SK-N-SH treated with all-trans-retinoic acid at 6 μM for 48 hours (cell line): ENCODE data around the gene GALNT7.

ENCODE experiments used
- ARNTL ChIP-seq: fragments of 450-650 bp; formaldehyde crosslinking; IDR thresholded peaks from 2 replicates; pipeline ENCODE4 v1.5.0; 2020; ENCODE audit warnings: low read depth, mild to moderate bottlenecking, moderate library complexity, borderline replicate concordance
- SNAI2 ChIP-seq: fragments of 250-450 bp; sonication (Bioruptor Pico); IDR thresholded peaks from 2 replicates; pipeline ENCODE4 v1.5.0; 2020; ENCODE audit warnings: mild to moderate bottlenecking, moderate library complexity
- TCF4 ChIP-seq: fragments of 250-450 bp; sonication (Bioruptor Pico); IDR thresholded peaks from 2 replicates; pipeline ENCODE4 v1.8.0; 2021; ENCODE audit warnings: mild to moderate bottlenecking, moderate library complexity, borderline replicate concordance
- TOX ChIP-seq: fragments of 250-450 bp; sonication (Bioruptor Pico); IDR thresholded peaks from 2 replicates; pipeline ENCODE4 v1.8.0; 2021; ENCODE audit warnings: mild to moderate bottlenecking, moderate library complexity, borderline replicate concordance
- ZC3H10 ChIP-seq: fragments of 250-450 bp; sonication (Bioruptor Pico); IDR thresholded peaks from 2 replicates; pipeline ENCODE4 v1.5.1; 2021; ENCODE audit warnings: mild to moderate bottlenecking, moderate library complexity
- TF ChIP-seq, protein P1 (sequence below): fragments of 250-450 bp; sonication (Bioruptor Pico); IDR thresholded peaks from 2 replicates; pipeline ENCODE4 v1.8.0; 2020; ENCODE audit warnings: mild to moderate bottlenecking, moderate library complexity, borderline replicate concordance

DNA sequence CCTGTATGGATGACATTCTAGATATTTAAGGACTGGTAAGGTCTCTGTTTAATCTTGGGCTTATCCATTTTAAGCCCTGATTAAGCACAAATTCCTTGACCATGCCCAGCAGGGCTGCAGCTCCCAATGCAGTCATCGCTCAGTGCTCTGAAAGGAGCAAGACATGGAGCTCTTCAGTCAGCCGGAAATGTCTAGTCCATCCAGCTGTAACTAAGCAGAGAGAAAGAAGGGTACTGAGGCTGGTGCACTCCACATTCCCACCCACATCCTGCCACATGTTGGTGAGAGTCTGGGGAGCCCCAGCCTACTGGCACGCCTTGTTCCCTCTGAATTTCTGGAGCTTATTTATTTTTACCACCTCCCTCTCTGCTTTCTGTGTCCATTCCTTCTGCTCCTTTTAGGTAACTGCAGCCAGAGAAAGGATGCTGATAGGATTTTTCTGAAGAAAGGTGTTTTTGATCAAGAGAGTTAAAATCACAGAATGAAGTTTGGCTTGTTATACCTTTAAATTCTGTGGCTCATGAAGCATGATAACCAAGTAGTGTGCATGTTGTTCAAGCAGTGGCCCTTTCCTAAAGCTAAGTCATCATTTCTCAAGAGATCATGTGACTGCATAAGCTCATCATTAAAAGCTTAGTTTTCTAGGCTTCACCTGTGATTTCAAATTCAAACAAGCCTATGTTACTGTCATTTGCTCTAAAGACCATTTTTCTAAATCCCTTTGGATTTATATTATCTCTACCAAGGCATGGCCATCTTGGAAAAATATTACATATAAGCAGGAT is 74.0 kb downstream of the GALNT7 start:
- no peak for TF ChIP-seq TCF4
- no peak for TF ChIP-seq SNAI2 (CRISPR knock-in tag)
- TF ChIP-seq, protein P1, sequence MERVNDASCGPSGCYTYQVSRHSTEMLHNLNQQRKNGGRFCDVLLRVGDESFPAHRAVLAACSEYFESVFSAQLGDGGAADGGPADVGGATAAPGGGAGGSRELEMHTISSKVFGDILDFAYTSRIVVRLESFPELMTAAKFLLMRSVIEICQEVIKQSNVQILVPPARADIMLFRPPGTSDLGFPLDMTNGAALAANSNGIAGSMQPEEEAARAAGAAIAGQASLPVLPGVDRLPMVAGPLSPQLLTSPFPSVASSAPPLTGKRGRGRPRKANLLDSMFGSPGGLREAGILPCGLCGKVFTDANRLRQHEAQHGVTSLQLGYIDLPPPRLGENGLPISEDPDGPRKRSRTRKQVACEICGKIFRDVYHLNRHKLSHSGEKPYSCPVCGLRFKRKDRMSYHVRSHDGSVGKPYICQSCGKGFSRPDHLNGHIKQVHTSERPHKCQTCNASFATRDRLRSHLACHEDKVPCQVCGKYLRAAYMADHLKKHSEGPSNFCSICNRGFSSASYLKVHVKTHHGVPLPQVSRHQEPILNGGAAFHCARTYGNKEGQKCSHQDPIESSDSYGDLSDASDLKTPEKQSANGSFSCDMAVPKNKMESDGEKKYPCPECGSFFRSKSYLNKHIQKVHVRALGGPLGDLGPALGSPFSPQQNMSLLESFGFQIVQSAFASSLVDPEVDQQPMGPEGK (CRISPR knock-in tag): no peak
- TF ChIP-seq ARNTL: no peak
- no peak for TF ChIP-seq TOX (CRISPR knock-in tag)
- TF ChIP-seq ZC3H10: no peak
